HG02588 (cell line): ENCODE data around the gene CCDC73.
A peak's percentile ranks its signal among the peaks of the same experiment; 100 is the strongest.
"Not testable (repeated sequence)": the region's sequence is repeated elsewhere in the genome, so short reads cannot be mapped to it uniquely, and the experiment has no call there.

Experiments used
- ATAC-seq: cut with Tn5 transposase; IDR thresholded peaks from one replicate; pipeline ENCODE4 v1.9.1; 2021; ENCODE audit warnings: mild to moderate bottlenecking, moderate library complexity; ENCODE audit not compliant: unreplicated experiment

Gene CCDC73

DNA sequence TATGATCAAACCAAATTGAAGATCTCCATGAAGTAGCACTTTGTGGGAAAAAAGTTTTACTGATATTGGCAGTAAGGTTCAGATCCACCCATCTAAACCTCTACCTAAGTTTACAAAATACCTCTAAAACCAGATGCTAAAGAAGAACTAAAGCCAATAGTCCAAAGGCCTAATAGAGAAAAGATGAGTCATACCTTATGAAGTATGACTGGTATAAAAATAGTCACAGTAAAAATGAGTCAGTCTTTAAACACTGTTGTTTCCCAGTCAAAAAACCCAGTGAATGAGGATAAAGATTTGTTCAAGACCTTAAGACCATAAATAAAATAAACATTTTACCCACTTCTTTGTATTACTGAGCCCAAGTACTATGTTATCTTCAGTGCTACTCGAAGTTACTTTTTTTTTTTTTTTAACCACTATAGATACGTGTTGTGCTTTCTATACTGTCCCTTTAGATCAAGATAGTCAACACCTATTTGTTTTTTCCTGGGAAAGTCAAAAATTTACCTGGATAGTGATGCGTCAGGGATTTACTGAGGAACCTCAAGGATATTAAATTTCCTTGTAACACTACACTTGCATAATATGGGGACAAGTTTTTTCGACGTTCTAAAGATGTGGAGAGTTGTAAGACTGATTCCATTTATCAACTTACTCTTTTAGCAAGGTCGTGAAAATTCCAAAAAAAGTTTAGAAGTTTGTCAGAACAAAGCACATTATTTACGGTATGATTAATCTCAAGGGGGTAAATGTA is 87.3 kb downstream of the CCDC73 start:
- peak; percentile 96 for ATAC-seq

DNA sequence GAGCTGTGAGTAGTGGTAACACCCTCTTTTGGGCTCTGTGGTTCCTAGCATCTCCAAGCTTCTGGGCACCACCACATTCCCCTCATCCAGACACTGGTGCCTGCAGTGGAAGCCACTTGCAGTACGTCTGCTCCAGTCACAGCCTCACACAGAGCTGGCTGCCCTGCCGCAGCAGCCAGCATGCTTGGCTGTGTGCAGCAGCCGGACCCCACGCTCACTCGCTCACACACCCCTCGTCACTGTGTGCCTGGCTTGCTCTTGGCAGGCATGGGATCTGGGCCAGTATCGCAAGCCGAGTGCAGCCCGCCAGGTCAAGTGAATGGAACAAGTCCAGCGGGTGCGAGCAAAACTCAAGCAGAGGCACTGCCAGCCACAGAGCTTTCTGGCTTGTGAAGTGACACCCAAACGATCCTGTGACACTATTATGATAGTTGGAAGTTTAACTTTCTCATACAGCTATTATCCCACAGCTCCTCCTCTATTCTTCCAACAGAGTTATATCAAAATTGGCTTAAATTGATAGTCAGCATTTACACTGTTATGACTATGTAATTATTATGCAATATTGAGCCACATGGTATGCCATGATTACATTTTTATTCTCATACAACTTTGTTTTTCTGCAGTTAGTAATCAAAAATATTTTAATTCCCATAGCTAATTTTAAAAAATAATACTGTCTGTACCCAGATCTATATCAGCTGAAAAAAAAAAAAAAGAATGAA is 89.0 kb downstream of the CCDC73 start:
- ATAC-seq, result no peak

DNA sequence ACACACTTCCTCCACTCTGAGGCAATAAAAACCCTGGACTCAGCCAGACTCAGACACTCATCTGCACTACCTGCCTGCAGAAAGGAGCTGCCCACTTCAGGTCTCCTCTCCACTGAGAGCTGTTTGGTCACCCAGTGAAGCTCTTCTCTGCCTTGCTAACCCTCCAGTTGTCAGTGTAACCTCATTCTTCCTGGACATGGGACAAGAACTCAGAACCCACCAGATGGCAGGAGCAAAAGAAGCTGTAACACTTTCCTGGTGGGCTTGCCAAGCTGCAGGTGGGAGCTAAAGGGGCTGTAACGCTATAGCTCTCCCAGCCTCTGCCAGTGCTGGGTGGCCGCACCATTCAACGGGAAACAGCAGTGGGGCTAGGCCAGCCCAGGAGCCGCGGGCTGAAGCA is 89.7 kb downstream of the CCDC73 start:
- ATAC-seq, result no peak

DNA sequence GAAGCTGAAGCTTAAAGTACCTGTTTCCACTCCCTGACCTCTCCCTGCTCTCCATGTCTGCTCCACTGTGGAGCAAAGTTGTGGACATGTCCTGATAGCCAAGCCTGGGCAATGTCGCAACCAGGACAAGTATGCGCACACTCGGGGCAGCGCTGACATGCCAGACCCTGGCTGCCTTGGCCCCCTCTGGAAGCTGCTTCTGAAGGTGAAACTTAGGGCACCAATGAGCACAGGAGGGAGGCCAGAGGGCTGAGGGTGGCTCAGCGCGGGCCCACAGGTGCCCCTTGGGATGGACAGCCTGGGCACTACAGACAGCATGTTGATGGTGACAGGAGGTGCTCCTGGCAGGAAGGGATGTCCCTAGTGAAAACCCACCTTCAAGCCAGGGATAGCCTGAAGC is 90.2 kb downstream of the CCDC73 start:
- ATAC-seq, result no peak

DNA sequence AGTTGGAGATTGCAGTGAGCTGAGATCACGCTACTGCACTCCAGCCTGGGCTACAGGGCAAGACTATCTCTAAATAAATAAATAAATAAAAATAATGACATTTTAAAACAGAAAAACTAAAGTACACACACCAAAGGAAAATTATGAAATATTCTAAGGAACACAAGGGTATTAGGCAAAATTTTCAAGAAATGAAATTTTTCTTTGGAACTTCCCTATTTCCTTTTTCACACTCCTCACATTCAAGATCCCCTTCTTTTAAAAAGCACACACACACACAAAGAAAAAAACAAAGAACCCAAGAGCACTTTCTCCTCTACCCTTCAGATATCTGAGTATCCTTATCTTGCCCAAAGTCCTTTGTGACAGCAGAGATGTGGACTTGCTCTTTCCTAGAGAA is 92.8 kb downstream of the CCDC73 start:
- no peak for ATAC-seq

DNA sequence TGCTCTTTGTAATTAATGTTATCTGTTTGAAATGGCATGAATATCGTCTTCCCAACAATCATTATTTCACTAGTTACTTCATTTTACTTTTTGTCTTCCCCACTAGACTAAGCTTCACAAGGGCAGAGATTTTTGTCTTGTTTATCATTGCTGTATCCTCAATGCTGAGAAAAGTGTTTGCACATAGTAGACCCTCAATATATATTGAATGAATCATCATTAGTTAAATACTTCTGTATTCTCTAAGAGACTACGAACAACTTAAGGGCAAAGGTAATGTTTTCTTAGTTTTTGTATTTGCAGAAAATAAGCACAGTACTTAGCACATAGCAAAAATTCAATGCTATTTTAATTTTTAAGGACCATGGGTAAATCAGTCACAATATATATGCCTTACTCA is 95.9 kb downstream of the CCDC73 start:
- ATAC-seq, result no peak

DNA sequence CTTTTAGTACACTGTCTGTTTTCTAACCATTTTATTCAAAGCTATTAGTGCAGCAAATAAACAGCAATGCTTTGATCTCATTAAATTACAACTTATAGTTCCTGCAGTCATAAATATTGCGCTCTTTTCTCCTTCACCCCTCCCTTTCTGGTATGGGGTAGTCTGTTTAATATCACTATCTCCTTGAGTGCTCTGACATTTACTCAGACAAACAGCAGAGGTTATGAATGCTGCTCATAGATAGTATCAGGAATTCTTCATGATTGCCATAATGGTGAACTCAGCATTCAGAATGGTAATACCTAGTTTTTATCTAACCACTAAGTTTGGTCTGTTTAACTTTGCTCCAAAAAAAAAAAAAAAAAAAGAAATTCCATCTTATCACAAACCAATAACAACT is 123.4 kb downstream of the CCDC73 start:
- no peak for ATAC-seq

DNA sequence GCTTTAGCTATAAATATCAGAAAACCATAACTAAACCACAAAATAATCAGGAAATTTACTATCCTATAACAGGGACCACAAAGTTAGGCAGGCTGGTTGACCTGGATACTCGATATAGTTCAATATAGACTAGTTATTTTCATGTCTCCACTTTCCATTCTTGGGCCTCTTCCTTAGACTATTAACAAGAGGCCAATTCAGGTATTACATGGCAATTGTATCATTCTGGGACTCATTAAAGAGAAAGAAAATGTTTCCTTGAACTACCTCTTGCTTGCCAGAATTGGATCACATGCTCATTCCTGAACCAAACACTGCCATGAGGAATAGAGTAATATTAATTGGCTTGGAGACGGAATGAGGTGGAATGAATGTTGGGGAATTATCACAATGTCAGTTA is 134.8 kb downstream of the CCDC73 start:
- no peak for ATAC-seq

DNA sequence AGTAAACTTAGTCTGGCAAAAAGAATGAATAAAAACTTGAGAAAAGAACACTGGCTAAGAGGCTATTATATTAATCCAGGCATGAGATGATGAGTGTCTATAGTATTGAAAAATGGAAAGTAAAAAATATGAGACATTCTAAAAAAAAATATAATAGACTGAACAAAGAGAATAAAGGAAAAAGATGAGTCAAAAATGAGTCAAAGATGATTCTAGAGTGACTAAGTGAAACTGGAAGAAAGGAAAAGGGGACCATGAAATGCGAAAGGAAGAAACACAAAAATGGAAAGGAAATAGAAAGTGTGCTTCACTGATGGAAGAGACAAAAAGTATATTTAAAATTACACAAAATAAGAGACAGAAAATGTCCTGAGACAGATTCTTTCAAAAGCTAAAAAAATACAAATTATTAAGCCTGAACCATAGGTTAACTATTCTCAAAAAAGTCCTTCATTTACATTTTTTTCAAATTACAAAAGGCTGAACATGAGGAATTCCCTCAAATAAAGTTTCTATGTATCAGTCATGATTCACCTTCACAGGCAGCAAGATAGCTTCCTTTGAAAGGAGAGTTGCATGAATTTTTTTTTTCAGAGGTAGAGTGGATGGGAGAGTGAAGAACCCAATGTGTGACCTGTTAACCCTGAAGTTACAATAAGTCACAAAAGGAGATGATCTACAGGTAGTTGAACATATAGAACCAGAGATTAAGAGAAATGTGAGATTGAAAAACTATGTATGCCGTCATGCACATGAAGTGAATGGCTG is 135.6 kb downstream of the CCDC73 start:
- ATAC-seq, result no peak

DNA sequence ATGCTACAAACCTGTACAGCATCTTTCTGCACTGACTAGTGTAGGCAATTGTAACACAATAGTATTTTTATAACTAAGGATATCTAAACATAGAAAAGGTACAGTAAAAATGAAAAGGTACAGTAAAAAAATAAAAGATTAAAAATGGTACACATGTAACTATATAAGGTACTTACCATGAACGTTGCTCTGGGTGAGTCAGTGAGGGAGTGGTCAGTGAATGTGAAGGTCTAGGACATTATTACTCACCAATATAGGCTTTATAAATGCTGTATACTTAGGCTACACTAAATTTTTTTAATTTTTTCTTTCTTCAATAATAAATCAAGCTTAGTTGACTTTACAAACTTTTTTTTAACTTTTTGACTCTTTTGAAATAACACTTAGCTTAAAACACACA is 150.9 kb downstream of the CCDC73 start:
- no peak for ATAC-seq

DNA sequence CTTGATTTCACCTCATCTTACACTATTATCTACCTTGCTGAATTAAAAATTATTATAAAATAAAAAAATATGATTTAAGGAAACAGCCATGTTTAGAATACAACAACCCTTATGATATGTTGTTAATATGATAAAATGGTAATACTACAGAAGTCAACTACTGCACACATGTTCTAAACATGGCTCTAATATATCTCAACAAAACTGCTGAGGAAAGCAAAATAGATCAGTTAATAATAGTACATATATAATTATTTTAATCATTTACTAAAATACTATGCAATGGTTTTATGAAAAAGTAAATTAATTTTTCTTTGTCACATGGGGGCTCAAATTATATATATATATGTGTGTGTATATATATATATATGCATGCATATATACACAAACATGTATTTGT is 153.1 kb downstream of the CCDC73 start:
- no peak for ATAC-seq

DNA sequence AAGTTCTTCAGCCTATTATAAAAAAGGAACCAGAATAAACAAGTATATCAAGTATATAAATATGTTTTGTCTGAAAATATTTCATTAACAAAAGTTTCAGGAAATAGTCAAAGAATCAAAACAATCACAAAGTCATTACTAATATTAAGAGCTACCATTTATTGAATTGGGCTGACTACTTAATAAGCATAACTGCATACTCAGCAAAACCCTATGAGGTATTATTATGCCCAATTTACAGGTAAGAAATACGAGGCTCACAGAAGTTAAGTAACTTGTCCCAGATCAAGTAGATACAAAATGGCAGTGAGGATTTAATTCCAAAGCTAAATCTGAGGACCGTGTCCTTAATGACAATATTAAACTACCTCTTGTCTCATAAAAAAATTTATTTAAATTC is 158.6 kb downstream of the CCDC73 start:
- no peak for ATAC-seq

DNA sequence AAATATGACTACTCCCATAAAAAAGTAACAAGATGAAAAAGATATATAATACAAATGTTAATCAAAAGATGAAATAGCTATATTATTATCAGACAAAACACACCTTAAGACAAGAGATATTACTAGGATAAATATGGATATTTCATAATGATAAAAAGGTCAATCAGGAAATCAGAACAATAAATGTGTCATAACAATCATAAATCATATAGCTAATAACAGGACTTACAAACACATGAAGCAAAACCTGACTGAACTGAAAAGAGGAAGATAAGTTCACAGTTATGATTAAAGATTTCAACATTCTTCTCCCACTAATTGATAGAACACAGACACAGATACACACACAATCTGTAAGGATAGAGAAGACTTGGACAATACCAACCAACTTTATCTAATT is 163.6 kb downstream of the CCDC73 start:
- ATAC-seq, result no peak

DNA sequence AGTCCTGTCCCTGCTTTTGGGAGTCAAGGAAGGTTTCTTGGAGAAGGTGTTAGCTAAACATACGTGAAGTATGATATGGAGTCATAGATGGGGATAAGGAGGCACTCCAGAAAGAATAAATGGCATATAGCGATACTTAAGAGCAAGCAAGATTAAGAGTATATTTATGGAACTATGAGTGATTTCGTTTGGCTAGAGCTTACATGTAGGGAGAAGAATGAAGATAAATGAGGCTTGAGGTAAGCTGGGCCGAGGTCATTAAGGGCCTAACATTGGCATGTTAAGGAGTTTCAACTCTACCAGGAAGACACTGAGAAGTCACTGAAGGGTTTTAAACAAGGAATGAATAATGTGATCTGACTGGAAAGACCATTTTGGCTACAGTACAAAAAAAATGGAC is 177.6 kb downstream of the CCDC73 start:
- no peak for ATAC-seq

DNA sequence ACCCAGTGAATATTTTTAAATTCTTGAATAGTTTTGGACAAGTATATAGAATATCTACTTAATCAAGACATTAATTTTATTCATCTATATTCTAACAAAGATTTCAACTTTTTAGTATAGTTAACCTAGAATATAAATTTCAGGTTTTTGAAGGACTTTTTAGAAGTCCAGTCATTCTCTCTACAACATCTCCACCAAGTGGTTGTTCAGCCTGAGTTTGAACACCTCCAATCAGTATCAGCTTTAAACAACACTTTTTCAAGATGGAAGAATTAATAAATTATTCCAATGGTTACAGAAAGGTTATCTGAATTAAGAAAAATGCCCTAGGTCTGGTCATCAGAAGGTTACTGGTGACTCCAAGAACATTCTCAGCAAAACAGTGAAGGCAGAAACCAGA is 179.0 kb downstream of the CCDC73 start:
- no peak for ATAC-seq

DNA sequence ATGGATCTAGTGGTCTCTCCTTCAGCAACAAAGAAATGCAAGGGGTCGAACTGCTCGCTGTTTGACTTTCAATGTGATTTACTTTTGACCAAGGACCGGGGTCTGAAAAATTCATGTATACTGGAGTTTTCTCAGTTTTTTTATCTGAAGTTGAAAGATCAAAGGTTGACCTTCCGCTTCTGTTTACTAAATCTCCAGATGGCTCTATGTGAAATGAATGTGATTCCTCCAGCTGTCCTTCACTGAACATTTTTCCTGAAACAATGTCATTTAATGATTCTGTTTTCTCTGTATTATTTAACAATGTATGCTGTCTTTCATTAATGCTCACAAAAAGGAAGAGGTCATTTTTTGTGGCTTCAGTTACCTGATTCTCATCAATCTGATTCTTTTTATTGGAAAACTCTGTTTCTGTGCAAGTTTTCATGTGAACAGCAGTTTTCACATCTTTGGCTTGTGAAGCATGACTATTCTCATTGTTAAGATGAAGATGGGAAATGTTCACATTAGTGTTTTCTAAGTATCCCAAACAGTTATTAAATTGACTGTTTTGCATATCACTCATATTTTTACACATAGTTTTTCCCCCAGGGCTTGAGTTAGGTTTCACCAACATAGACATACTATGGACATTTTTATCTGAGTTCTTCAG is 180.8 kb downstream of the CCDC73 start:
- ATAC-seq, result no peak

DNA sequence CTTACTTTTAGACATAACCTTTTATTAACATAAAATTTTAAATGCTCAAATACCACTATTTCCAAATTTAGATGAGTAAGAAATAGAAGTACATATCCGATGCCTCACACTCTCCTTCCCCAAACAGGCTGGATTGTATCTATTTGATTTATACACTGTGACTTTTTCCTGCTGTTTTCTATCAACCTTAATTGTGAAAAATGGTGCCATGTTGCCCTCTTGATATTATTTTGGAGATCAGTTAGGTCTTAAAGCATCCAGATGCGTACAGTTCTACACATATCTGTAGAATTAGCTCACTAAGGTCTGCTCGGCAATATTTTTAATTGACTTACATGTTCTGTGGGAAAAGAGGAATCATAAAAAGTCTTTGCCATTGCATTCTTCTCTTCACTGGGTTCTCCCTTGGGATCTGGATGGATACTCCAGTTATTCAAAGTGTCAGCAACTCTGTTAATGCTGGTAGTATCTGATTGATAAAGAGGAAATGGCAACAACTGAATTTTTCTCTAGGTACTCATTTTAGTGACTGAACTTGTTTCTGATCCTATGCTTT is 183.6 kb downstream of the CCDC73 start:
- no peak for ATAC-seq

DNA sequence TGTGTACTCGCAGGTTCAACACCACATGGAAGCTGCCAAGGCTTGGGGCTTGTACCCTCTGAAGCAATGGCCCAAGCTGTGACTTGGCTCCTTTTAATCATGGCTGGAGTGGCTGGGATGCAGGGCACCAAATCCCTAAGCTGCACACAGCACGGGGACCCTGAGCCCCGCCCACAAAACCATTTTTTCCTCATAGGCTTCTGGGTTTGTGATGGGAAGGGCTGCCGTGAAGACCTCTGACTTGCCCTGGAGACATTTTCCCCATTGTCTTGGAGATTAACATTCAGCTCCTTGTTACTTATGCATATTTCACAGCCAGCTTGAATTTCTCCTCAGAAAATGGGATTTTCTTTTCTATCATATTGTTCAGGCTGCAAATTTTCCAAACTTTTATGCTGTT is 185.6 kb downstream of the CCDC73 start:
- ATAC-seq, result not testable (repeated sequence)

DNA sequence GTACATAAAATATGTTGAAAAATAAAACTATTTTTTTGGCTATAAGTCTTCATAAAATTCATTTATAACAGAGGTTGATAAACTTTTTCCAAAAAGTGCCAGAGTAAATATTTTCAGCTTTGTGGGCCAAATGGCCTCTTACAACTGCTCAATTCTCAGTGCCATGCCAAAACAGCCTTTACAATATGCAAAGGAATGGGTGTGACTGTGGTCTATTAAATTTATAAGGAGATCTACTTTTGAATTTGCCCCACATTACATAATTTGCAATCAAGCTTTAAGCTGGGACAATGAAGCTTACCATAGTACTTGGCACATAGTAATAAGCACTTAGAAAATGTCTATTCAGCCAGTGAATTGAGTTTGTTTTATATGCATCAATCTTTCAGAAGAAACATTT is 188.2 kb downstream of the CCDC73 start:
- no peak for ATAC-seq

DNA sequence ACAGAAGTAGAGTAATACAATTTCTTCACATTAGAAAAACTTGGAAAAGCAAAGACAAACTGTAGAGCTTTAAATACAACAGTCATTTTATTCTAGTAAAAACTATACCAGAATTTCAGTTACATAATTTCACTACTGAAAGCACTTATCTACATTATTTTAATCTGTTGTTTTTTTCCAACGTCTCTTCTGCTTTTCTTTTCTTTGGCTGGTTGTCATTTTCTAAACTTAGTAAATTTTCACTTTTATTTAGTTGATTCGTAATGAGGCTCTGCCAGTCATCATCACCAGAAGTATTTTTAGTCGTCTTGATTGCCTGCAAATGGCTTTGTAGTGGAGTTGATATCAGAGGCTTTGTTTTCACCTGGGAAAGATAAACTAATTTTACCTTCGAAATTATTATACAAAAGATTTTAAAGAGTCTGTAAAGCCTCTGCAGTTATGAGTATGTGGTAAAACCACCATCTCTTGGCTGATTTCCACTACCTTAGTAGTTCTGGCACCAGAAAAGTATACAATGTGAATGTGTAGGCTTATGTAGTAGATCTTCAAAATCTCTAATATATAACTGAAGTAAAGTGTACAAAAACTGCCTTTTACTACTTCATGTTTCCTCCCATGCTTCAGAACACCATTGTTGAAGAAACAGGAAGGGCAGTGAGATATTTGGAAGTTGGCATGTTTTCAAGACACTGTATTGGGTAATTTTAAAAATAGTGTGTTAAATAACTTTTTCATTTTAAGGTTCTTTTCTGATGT is 191.6 kb downstream of the CCDC73 start:
- no peak for ATAC-seq
